GM12878 (cell line): ENCODE measurements around the gene ACTRT3. TPM values are rescaled to one million over a fixed set of nuclear protein-coding genes. Genes with fewer than 3 reads are reported as not detected.

ENCODE experiments used
- CEBPZ ChIP-seq: fragments of 150-350 bp; IDR thresholded peaks from 2 replicates; pipeline ENCODE4 v1.6.1; 2016; ENCODE audit warnings: low read depth, low read length
- CHD2 ChIP-seq: IDR thresholded peaks from 2 replicates; pipeline ENCODE4 v1.6.1; 2011; ENCODE audit warnings: low read depth, low read length, improper control_type of control experiment, borderline replicate concordance
- DPF2 ChIP-seq: fragments of 450-650 bp; IDR thresholded peaks from 2 replicates; pipeline ENCODE4 v1.6.1; 2017; ENCODE audit warnings: mild to moderate bottlenecking
- E4F1 ChIP-seq: fragments of 450-650 bp; IDR thresholded peaks from 2 replicates; pipeline ENCODE4 v1.6.1; 2018; ENCODE audit warnings: borderline replicate concordance, mild to moderate bottlenecking; ENCODE audit not compliant: partially characterized antibody
- EP300 ChIP-seq, 2 experiments: fragments of 150-350 bp in 1 of 2; IDR thresholded peaks; 2 replicates each; pipeline ENCODE4 v1.6.1; 2011 to 2012; ENCODE audit warnings: low read depth in 2 of 2, low read length in 2 of 2, borderline replicate concordance in 1 of 2, improper control_type of control experiment in 1 of 2, inconsistent platforms in 1 of 2; ENCODE audit not compliant: control insufficient read depth in 1 of 2
- EZH2 ChIP-seq: IDR thresholded peaks from 2 replicates; pipeline ENCODE4 v1.6.1; 2012; ENCODE audit warnings: low read depth, mild to moderate bottlenecking, control low read depth, inconsistent platforms, low read length, borderline replicate concordance; ENCODE audit not compliant: control insufficient read depth
- KAT2A ChIP-seq: conservative IDR thresholded peaks from 2 replicates; pipeline ENCODE4 v1.6.1; 2011; ENCODE audit warnings: low read depth, low read length; ENCODE audit not compliant: control insufficient read depth
- KDM1A ChIP-seq: fragments of 200-600 bp; sonication (generic); IDR thresholded peaks from 2 replicates; pipeline ENCODE4 v1.6.1; 2016; ENCODE audit warnings: borderline replicate concordance
- MYC ChIP-seq: IDR thresholded peaks from 2 replicates; pipeline ENCODE4 v1.6.1; 2011; ENCODE audit warnings: mild to moderate bottlenecking, low read length, moderate library complexity, inconsistent platforms; ENCODE audit not compliant: insufficient read depth, insufficient replicate concordance, insufficient read length, severe bottlenecking
- PAX5 ChIP-seq: IDR thresholded peaks from 2 replicates; pipeline ENCODE4 v1.6.1; 2011; ENCODE audit warnings: low read depth, low read length, borderline replicate concordance
- POLR2A ChIP-seq: IDR thresholded peaks from 2 replicates; pipeline ENCODE4 v1.6.1; 2011; ENCODE audit warnings: low read depth, mild to moderate bottlenecking, low read length
- POLR2AphosphoS2 ChIP-seq: IDR thresholded peaks from 2 replicates; pipeline ENCODE4 v1.6.1; 2011; ENCODE audit warnings: low read depth, mild to moderate bottlenecking, low read length, improper control_type of control experiment, moderate library complexity
- POLR2AphosphoS5 ChIP-seq: IDR thresholded peaks from 2 replicates; pipeline ENCODE4 v1.6.1; 2011; ENCODE audit warnings: mild to moderate bottlenecking, low read length, inconsistent platforms
- RAD51 ChIP-seq: fragments of 450-650 bp; IDR thresholded peaks from 2 replicates; pipeline ENCODE4 v1.6.1; 2016; ENCODE audit warnings: moderate library complexity, mild to moderate bottlenecking, inconsistent platforms
- SPI1 ChIP-seq: IDR thresholded peaks from 2 replicates; pipeline ENCODE4 v1.6.1; 2011; ENCODE audit warnings: low read depth, mild to moderate bottlenecking, low read length, moderate library complexity, borderline replicate concordance; ENCODE audit not compliant: insufficient read depth
- TBL1XR1 ChIP-seq: IDR thresholded peaks from 2 replicates; pipeline ENCODE4 v1.6.1; 2012; ENCODE audit warnings: low read depth, low read length, improper control_type of control experiment
- USF2 ChIP-seq: IDR thresholded peaks from 2 replicates; pipeline ENCODE4 v1.6.1; 2011; ENCODE audit warnings: low read depth, low read length, improper control_type of control experiment, borderline replicate concordance
- WRNIP1 ChIP-seq: IDR thresholded peaks from 2 replicates; pipeline ENCODE4 v1.6.1; 2011; ENCODE audit warnings: low read depth, low read length, improper control_type of control experiment, borderline replicate concordance
- ZBTB4 ChIP-seq: fragments of 450-650 bp; formaldehyde crosslinking; IDR thresholded peaks from 2 replicates; pipeline ENCODE4 v1.4.0; 2022; ENCODE audit warnings: mild to moderate bottlenecking, moderate library complexity
- ZNF384 ChIP-seq: IDR thresholded peaks from 2 replicates; pipeline ENCODE4 v1.6.1; 2012; ENCODE audit warnings: low read depth, mild to moderate bottlenecking, low read length, improper control_type of control experiment, borderline replicate concordance
- polyA plus RNA-seq, 11 experiments: library from polyadenylated mRNA; depleted of rRNA in 4 of 11; unstranded in 6 of 11; stranded (reverse) in 5 of 11; fragments of >200 nt; fragmentation: Nextera tagmentation in 4 of 11; fragmentation: Illumina TruSeq in 1 of 11; extraction: Ambion mirVana in 4 of 11; extraction: Trizol in 1 of 11; gene quantifications; 1 replicate in 1 of 11; 2 replicates in 10 of 11; pipeline versions ENCODE4 v1.2.1 to v1.2.3, GENCODE V29; 2011 to 2016; ENCODE audit warnings: inconsistent platforms in 2 of 11, missing spikeins in 2 of 11, low read depth in 1 of 11
- total RNA-seq, 4 experiments: library from RNA; depleted of rRNA in 3 of 4; stranded (reverse); fragments of >200 nt in 3 of 4; fragmentation: Illumina TruSeq in 1 of 4; extraction: Trizol in 1 of 4; gene quantifications; 2 replicates each; pipeline versions ENCODE4 v1.2.1 to v1.2.3, GENCODE V29; 2013 to 2021

ACTRT3 gene
- total and polyA plus RNA-seq, 10 of the 15 experiments (the other 5 are each of a cell fraction or from before 2014, with no cell fraction given), result 0.02 to 0.58 (median 0.11) TPM; not detected in 1

- TF ChIP-seq E4F1 (no peak), KAT2A (no peak), RAD51 (no peak), CEBPZ (no peak), EP300 (IDR thresholded peaks at IDR 0.05; ENCODE audit: borderline replicate concordance in 1 of 2, control insufficient read depth in 1 of 2, low read depth in 2 of 2, low read length in 2 of 2) (no peak), EZH2 (no peak), MYC (no peak), POLR2A (peak; percentile 78), USF2 (no peak), ZBTB4 (no peak), KDM1A (no peak), TBL1XR1 (no peak), CHD2 (no peak), POLR2AphosphoS5 (peak; percentile 78; the same call in 1 of the 2 replicates), SPI1 (peak; percentile 70; the same call in 1 of the 2 replicates), ZNF384 (no peak), POLR2AphosphoS2 (0 out of 2 replicates have a peak, but pooled peaks have one; percentile 40), DPF2 (peak; percentile 75), WRNIP1 (no peak), PAX5 (no peak)
Measured at GRCh38 chr3:169764312-169764881, 5.0 kb downstream of the ACTRT3 start (continued).
